Prostate gland (tissue), 2 donors: ENCODE measurements around the gene CATSPERD.

ENCODE experiments used
- CTCF ChIP-seq, 4 experiments: fragments of 200-600 bp in 2 of 4; fragments of 450-650 bp in 2 of 4; sonication (generic) in 2 of 4; IDR thresholded peaks; 1 replicate in 3 of 4; 2 replicates in 1 of 4; pipeline ENCODE4 v1.5.1; 2016 to 2019; ENCODE audit warnings: antibody characterized with exemption in 4 of 4, mild to moderate bottlenecking in 2 of 4, moderate library complexity in 2 of 4
- POLR2A ChIP-seq: fragments of 450-650 bp; IDR thresholded peaks from one replicate; pipeline ENCODE4 v1.6.1; 2016; ENCODE audit warnings: antibody characterized with exemption, mild to moderate bottlenecking
- POLR2AphosphoS5 ChIP-seq: sonication (generic); formaldehyde crosslinking; IDR thresholded peaks from one replicate; pipeline ENCODE4 v1.6.1; 2017; ENCODE audit warnings: antibody characterized with exemption

- TF ChIP-seq CTCF (IDR thresholded peaks at IDR 0.05) (no peak), POLR2A (no peak), POLR2AphosphoS5 (no peak)
Observed at GRCh38 chr19:5695649-5696195, 24.7 kb upstream of the CATSPERD start.
